Measurements from ENCODE around the gene NADK2. TPM values are rescaled to one million over a fixed set of nuclear protein-coding genes. Genes with fewer than 3 reads are reported as not detected.
"Not testable (repeated sequence)": the region's sequence is repeated elsewhere in the genome, so short reads cannot be mapped to it uniquely, and the experiment has no call there.

The NADK2 gene
- polyA plus RNA-seq, 1 of the 3 experiments (the other 2 are of a cell fraction), result 7.6 TPM

- no peak for DNase-seq
- TF ChIP-seq, protein P1, sequence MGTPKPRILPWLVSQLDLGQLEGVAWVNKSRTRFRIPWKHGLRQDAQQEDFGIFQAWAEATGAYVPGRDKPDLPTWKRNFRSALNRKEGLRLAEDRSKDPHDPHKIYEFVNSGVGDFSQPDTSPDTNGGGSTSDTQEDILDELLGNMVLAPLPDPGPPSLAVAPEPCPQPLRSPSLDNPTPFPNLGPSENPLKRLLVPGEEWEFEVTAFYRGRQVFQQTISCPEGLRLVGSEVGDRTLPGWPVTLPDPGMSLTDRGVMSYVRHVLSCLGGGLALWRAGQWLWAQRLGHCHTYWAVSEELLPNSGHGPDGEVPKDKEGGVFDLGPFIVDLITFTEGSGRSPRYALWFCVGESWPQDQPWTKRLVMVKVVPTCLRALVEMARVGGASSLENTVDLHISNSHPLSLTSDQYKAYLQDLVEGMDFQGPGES (IDR thresholded peaks at IDR 0.05; ENCODE audit: low read depth, low read length), result no peak
- TF ChIP-seq TCF12 (IDR thresholded peaks at IDR 0.05) (no peak), JUND (IDR thresholded peaks at IDR 0.05) (no peak)
- Histone ChIP-seq H3K79me2 (ENCODE audit: insufficient read depth) (no peaks in the 10 kb centered on the region), H3K27me3 (ENCODE audit: insufficient read depth) (no peaks in the 10 kb centered on the region), H3K36me3 (replicated peaks in 1 of 2; ENCODE audit: control insufficient read depth in 1 of 2, insufficient read depth in 2 of 2, low read length in 1 of 2) (peaks cover 67 to 68% of the 10 kb centered on the region in 2 experiments), H3K4me2 (no peak overlapping the region), H4K20me1 (ENCODE audit: insufficient read depth) (no peaks in the 10 kb centered on the region), H3K27ac (ENCODE audit: low read depth in 2 of 2, low read length in 1 of 2) (no peak overlapping the region), H3F3A (replicated peaks; ENCODE audit: insufficient read depth) (peaks cover 9% of the 10 kb centered on the region), H2AFZ (ENCODE audit: low read depth) (no peak overlapping the region), H3K9me2 (no peaks in the 10 kb centered on the region), H3K9ac (no peak overlapping the region), H3K9me3 (no peaks in the 10 kb centered on the region), H3K4me1 (ENCODE audit: control insufficient read depth in 1 of 2, insufficient read depth in 2 of 2, low read depth in 1 of 2, low read length in 1 of 2) (no peaks in the 10 kb centered on the region), H3K4me3 (ENCODE audit: low read depth in 2 of 2, low read length in 1 of 2) (no peak overlapping the region)
- WGBS (ENCODE audit: low lambda C conversion rate), result 94% methylated on average over 5 of the region's 5 CpGs
- ChIA-PET CTCF (interaction anchor here (0.7 kb wide), 1 partner anchor 115 kb away, joined by 3 read pairs; no protein-coding TSS in a partner anchor), POLR2A (no interaction called here)
Measured at GRCh38 chr5:36193746-36194145, 48.0 kb downstream of the NADK2 start.

DNA sequence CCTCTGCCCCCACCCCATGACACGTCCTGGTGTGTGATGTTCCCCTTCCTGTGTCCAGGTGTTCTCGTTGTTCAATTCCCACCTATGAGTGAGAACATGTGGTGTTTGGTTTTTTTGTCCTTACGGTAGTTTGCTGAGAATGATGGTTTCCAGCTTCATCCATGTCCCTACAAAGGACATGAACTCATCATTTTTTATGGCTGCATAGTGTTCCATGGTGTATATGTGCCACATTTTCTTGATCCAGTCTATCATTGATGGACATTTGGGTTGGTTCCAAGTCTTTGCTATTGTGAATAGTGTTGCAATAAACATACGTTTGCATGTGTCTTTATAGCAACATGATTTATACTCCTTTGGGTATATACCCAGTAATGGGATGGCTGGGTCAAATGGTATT lies 57.3 kb downstream of the NADK2 start:
- H3K27me3 ChIP-seq (ENCODE audit: insufficient read depth); H3K4me1 ChIP-seq (ENCODE audit: control insufficient read depth in 1 of 2, insufficient read depth in 2 of 2, low read depth in 1 of 2, low read length in 1 of 2); H3K79me2 ChIP-seq (ENCODE audit: insufficient read depth); H3K4me2 ChIP-seq; H3K27ac ChIP-seq (ENCODE audit: low read depth in 2 of 2, low read length in 1 of 2); H3F3A ChIP-seq (replicated peaks; ENCODE audit: insufficient read depth); H3K4me3 ChIP-seq (ENCODE audit: low read depth in 2 of 2, low read length in 1 of 2); H3K9me3 ChIP-seq; H2AFZ ChIP-seq (ENCODE audit: low read depth); H3K9me2 ChIP-seq; H4K20me1 ChIP-seq (ENCODE audit: insufficient read depth); POLR2A ChIA-PET; DNase-seq; CTCF ChIA-PET; H3K9ac ChIP-seq: not testable (repeated sequence)
- WGBS (ENCODE audit: low lambda C conversion rate), result 88% methylated on average over 1 of the region's 4 CpGs
- H3K36me3 ChIP-seq (replicated peaks in 1 of 2; ENCODE audit: control insufficient read depth in 1 of 2, insufficient read depth in 2 of 2, low read length in 1 of 2), result peaks cover 37 to 41% of the 10 kb centered on the region in 2 experiments

DNA sequence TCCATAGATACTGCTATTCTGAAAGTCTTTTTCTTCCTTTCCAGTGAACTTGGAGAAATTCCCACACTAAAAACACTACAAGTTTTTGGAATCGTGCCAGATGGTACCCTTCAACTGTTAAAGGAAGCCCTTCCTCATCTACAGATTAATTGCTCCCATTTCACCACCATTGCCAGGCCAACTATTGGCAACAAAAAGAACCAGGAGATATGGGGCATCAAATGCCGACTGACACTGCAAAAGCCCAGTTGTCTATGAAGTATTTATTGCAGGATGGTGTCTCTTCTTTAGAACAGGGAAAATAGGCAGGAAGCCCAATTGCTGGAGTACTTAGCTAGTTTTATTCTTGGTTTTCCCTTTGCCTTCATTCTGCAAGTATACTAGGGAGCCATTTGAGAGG lies 60.0 kb downstream of the NADK2 start:
- WGBS (ENCODE audit: low lambda C conversion rate), result 100% methylated on average over 2 of the region's 2 CpGs
- peaks cover 54 to 66% of the 10 kb centered on the region in 2 experiments for H3K36me3 ChIP-seq (replicated peaks in 1 of 2; ENCODE audit: control insufficient read depth in 1 of 2, insufficient read depth in 2 of 2, low read length in 1 of 2)

More for the DNA sequence above, 60.0 kb downstream of the NADK2 start:
- Histone ChIP-seq H3K4me2 (no peak overlapping the region), H3K4me3 (ENCODE audit: low read depth in 2 of 2, low read length in 1 of 2) (no peak overlapping the region), H3K9me3 (no peaks in the 10 kb centered on the region), H4K20me1 (ENCODE audit: insufficient read depth) (no peaks in the 10 kb centered on the region), H3K9ac (no peak overlapping the region), H3K9me2 (no peaks in the 10 kb centered on the region), H2AFZ (ENCODE audit: low read depth) (no peak overlapping the region), H3F3A (replicated peaks; ENCODE audit: insufficient read depth) (peaks cover 5% of the 10 kb centered on the region), H3K27me3 (ENCODE audit: insufficient read depth) (no peaks in the 10 kb centered on the region), H3K27ac (ENCODE audit: low read depth in 2 of 2, low read length in 1 of 2) (no peak overlapping the region), H3K79me2 (ENCODE audit: insufficient read depth) (no peaks in the 10 kb centered on the region; the same call in 1 of the 2 replicates), H3K4me1 (ENCODE audit: control insufficient read depth in 1 of 2, insufficient read depth in 2 of 2, low read depth in 1 of 2, low read length in 1 of 2) (no peaks in the 10 kb centered on the region)
- POLR2A ChIA-PET, result no interaction called here
- DNase-seq, result no peak
- CTCF ChIA-PET, result interaction anchor here (0.8 kb wide), 1 partner anchor 61 kb away, joined by 3 read pairs; no protein-coding TSS in a partner anchor
- TF ChIP-seq MXI1 (IDR thresholded peaks at IDR 0.05; ENCODE audit: low read depth, low read length) (no peak), YY1 (IDR thresholded peaks at IDR 0.05; ENCODE audit: low read depth) (no peak), RFX5 (IDR thresholded peaks at IDR 0.05; ENCODE audit: low read length) (no peak), NFIC (IDR thresholded peaks at IDR 0.05; ENCODE audit: borderline replicate concordance) (no peak), MEF2A (IDR thresholded peaks at IDR 0.05; ENCODE audit: borderline replicate concordance, low read depth) (no peak), EZH2phosphoT487 (IDR thresholded peaks at IDR 0.05; ENCODE audit: borderline replicate concordance, low read depth) (no peak), FOSL2 (IDR thresholded peaks at IDR 0.05; ENCODE audit: borderline replicate concordance, low read depth) (no peak), MAX (IDR thresholded peaks at IDR 0.05; ENCODE audit: low read depth) (no peak), CHD2 (IDR thresholded peaks at IDR 0.05; ENCODE audit: low read length, partially characterized antibody) (no peak), USF2 (IDR thresholded peaks at IDR 0.05; ENCODE audit: borderline replicate concordance, low read depth, low read length) (no peak), SIN3A (IDR thresholded peaks at IDR 0.05; ENCODE audit: borderline replicate concordance, low read depth, low read length) (no peak), GATA2 (CRISPR knock-in tag; IDR thresholded peaks at IDR 0.05) (no peak), RCOR1 (IDR thresholded peaks at IDR 0.05; ENCODE audit: low read length) (no peak), ELF1 (IDR thresholded peaks at IDR 0.05) (no peak), EP300 (IDR thresholded peaks at IDR 0.05; ENCODE audit: borderline replicate concordance in 1 of 2, low read depth in 1 of 2, low read length in 1 of 2) (no peak)
- TF ChIP-seq, protein P2, sequence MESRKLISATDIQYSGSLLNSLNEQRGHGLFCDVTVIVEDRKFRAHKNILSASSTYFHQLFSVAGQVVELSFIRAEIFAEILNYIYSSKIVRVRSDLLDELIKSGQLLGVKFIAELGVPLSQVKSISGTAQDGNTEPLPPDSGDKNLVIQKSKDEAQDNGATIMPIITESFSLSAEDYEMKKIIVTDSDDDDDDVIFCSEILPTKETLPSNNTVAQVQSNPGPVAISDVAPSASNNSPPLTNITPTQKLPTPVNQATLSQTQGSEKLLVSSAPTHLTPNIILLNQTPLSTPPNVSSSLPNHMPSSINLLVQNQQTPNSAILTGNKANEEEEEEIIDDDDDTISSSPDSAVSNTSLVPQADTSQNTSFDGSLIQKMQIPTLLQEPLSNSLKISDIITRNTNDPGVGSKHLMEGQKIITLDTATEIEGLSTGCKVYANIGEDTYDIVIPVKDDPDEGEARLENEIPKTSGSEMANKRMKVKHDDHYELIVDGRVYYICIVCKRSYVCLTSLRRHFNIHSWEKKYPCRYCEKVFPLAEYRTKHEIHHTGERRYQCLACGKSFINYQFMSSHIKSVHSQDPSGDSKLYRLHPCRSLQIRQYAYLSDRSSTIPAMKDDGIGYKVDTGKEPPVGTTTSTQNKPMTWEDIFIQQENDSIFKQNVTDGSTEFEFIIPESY (IDR thresholded peaks at IDR 0.05; ENCODE audit: borderline replicate concordance, low read depth), result no peak
